Fibroblast of mammary gland (primary cell): ENCODE measurements around the gene FGF14.

Experiments
- DNase-seq: peaks from one replicate; pipeline ENCODE4 v3.0.0-alpha.2; 2010; ENCODE audit warnings: low read depth
- H3K4me3 ChIP-seq: 2 replicates; pipeline ENCODE4 v1.5.1; 2011; ENCODE audit warnings: low read depth, mild to moderate bottlenecking, low read length, moderate library complexity; ENCODE audit not compliant: control insufficient read depth
- CTCF ChIP-seq: conservative IDR thresholded peaks from 2 replicates; pipeline ENCODE4 v1.5.1; 2011; ENCODE audit warnings: low read depth, low read length, inconsistent platforms; ENCODE audit not compliant: control insufficient read depth, insufficient read depth

Gene FGF14

GRCh38 chr13:102226591-102226990 is 175.3 kb downstream of the FGF14 start:
- no peak for TF ChIP-seq CTCF
- no peak overlapping the region for H3K4me3 ChIP-seq
- no peak for DNase-seq

- TF ChIP-seq CTCF, result no peak
- H3K4me3 ChIP-seq, result no peak overlapping the region
- no peak for DNase-seq
Measured at GRCh38 chr13:102225892-102226291, 176.0 kb downstream of the FGF14 start.

GRCh38 chr13:102220681-102221228 is 181.1 kb downstream of the FGF14 start:
- DNase-seq, result no peak
- no peak overlapping the region for H3K4me3 ChIP-seq

GRCh38 chr13:102214956-102215355 is 186.9 kb downstream of the FGF14 start:
- no peak for DNase-seq
- TF ChIP-seq CTCF, result no peak
- no peak overlapping the region for H3K4me3 ChIP-seq

More at GRCh38 chr13:102220681-102221228, 181.1 kb downstream of the FGF14 start:
- TF ChIP-seq CTCF, result no peak

- no peak for TF ChIP-seq CTCF
- H3K4me3 ChIP-seq, result no peak overlapping the region
- DNase-seq, result no peak
Measured at GRCh38 chr13:102212729-102213128, 189.1 kb downstream of the FGF14 start.

GRCh38 chr13:102208347-102208746 is 193.5 kb downstream of the FGF14 start:
- DNase-seq, result no peak
- H3K4me3 ChIP-seq, result no peak overlapping the region
- no peak for TF ChIP-seq CTCF
